HG03342 (cell line): ENCODE results near the gene AGAP9.
"Not testable (repeated sequence)": the region's sequence is repeated elsewhere in the genome, so short reads cannot be mapped to it uniquely, and the experiment has no call there.

ENCODE experiments used
- ATAC-seq: cut with Tn5 transposase; IDR thresholded peaks from one replicate; pipeline ENCODE4 v1.9.1; 2021; ENCODE audit warnings: mild to moderate bottlenecking, moderate library complexity; ENCODE audit not compliant: unreplicated experiment

AGAP9 gene

GRCh38 chr10:47489630-47490029 lies 33.8 kb downstream of the AGAP9 start:
- not testable (repeated sequence) for ATAC-seq

GRCh38 chr10:47485943-47486342 lies 37.5 kb downstream of the AGAP9 start:
- not testable (repeated sequence) for ATAC-seq

- ATAC-seq: not testable (repeated sequence)
These were observed 38.7 kb downstream of the AGAP9 start for GRCh38 chr10:47484786-47485185.

- ATAC-seq: not testable (repeated sequence)
These were observed 39.5 kb downstream of the AGAP9 start, which contains the start of gene ANXA8 for GRCh38 chr10:47483923-47484322. TSS of gene ANXA8 (minus strand) at chr10:47484115. CDS start at chr10:47483933, 182 bp downstream.

- not testable (repeated sequence) for ATAC-seq
These were observed 41.1 kb downstream of the AGAP9 start for GRCh38 chr10:47482367-47482766.

GRCh38 chr10:47481768-47482181 lies 41.7 kb downstream of the AGAP9 start:
- ATAC-seq: not testable (repeated sequence)

GRCh38 chr10:47481182-47481766 lies 42.2 kb downstream of the AGAP9 start:
- ATAC-seq: not testable (repeated sequence)

GRCh38 chr10:47480133-47480532 lies 43.3 kb downstream of the AGAP9 start:
- not testable (repeated sequence) for ATAC-seq

- ATAC-seq: not testable (repeated sequence)
These were observed 45.3 kb downstream of the AGAP9 start for GRCh38 chr10:47478114-47478513.

- ATAC-seq: not testable (repeated sequence)
These were observed 46.4 kb downstream of the AGAP9 start for GRCh38 chr10:47477078-47477477.

GRCh38 chr10:47475101-47475500 lies 48.3 kb downstream of the AGAP9 start:
- ATAC-seq: not testable (repeated sequence)

- ATAC-seq: not testable (repeated sequence)
These were observed 49.9 kb downstream of the AGAP9 start for GRCh38 chr10:47473516-47473915.

GRCh38 chr10:47472647-47473046 lies 50.8 kb downstream of the AGAP9 start:
- not testable (repeated sequence) for ATAC-seq

- ATAC-seq: not testable (repeated sequence)
These were observed 51.4 kb downstream of the AGAP9 start for GRCh38 chr10:47472072-47472471.

GRCh38 chr10:47468731-47469528 lies 54.5 kb downstream of the AGAP9 start:
- not testable (repeated sequence) for ATAC-seq

- not testable (repeated sequence) for ATAC-seq
These were observed 55.5 kb downstream of the AGAP9 start for GRCh38 chr10:47467957-47468356.

- not testable (repeated sequence) for ATAC-seq
These were observed 56.0 kb downstream of the AGAP9 start for GRCh38 chr10:47467458-47467857.

- ATAC-seq: not testable (repeated sequence)
These were observed 58.1 kb downstream of the AGAP9 start for GRCh38 chr10:47465216-47465917.

GRCh38 chr10:47462577-47463358 lies 60.7 kb downstream of the AGAP9 start:
- ATAC-seq: not testable (repeated sequence)

GRCh38 chr10:47461261-47461687 lies 62.2 kb downstream of the AGAP9 start:
- ATAC-seq: not testable (repeated sequence)
